HCT116 (cell line): Measurements from ENCODE around the gene SLC25A44. TPM values are rescaled to one million over a fixed set of nuclear protein-coding genes. Genes with fewer than 3 reads are reported as not detected.

Experiments used
- ATAC-seq: fragments of 200-7000 bp; cut with Tn5 transposase; 2 replicates; pipeline ENCODE4 v1.9.1; 2020; ENCODE audit warnings: mild to moderate bottlenecking, moderate library complexity
- BruUV-seq: library from RNA; stranded (reverse); fragments of 400-500 nt; replicated peaks from 2 replicates; lab custom pipeline; 2021; lab: Mats Ljungman, UMichigan
- CTCF ChIA-PET: fragments of 300-600 bp; sonication (Branson Sonifier 250); formaldehyde crosslinking; loops from one replicate; lab custom pipeline; 2021; ENCODE audit warnings: antibody characterized with exemption; lab: Charles Lee
- POLR2A ChIA-PET: fragments of 300-600, 350-600 bp; sonication (Branson Sonifier 250); formaldehyde crosslinking; loops from one replicate; lab custom pipeline; 2021; ENCODE audit warnings: antibody characterized with exemption; lab: Charles Lee
- RAD21 ChIA-PET, 2 experiments: fragments of 300-600 bp; sonication (Branson Sonifier 250); formaldehyde crosslinking; loops; one replicate each; lab custom pipeline; 2023; ENCODE audit warnings: low total read pairs in 2 of 2; ENCODE audit not compliant: uncharacterized antibody in 2 of 2, unreplicated experiment in 2 of 2, low non-redundant PET in 1 of 2; lab: Charles Lee
- DNase-seq: peaks from one replicate; pipeline ENCODE4 v3.0.0-alpha.2; 2010; ENCODE audit warnings: low read depth, low spot score
- H2AFZ ChIP-seq: fragments of 200-600 bp; shearing (Covaris generic), sonication (generic); 2 replicates; pipeline ENCODE4 v1.6.1; 2017; ENCODE audit warnings: low read depth, mixed run types, mixed read lengths, antibody characterized with exemption, low read length; ENCODE audit not compliant: poor library complexity, severe bottlenecking
- H3K27ac ChIP-seq: 2 replicates; pipeline ENCODE4 v1.5.1; 2012; ENCODE audit warnings: low read depth, low read length
- H3K27me3 ChIP-seq: fragments of 200-600 bp; sonication (generic); 2 replicates; pipeline ENCODE4 v1.6.1; 2016; ENCODE audit warnings: mixed run types, low read length, mixed read lengths; ENCODE audit not compliant: insufficient read depth
- H3K36me3 ChIP-seq, 2 experiments: fragments of 200-500 bp in 1 of 2; fragments of 200-600 bp in 1 of 2; sonication (Bioruptor generic) in 1 of 2; sonication (generic) in 1 of 2; 2 replicates each; pipeline versions ENCODE4 v1.5.1 to v1.6.1; 2014 to 2016; ENCODE audit warnings: low read length in 2 of 2, inconsistent platforms in 1 of 2, mixed read lengths in 1 of 2, mixed run types in 1 of 2; ENCODE audit not compliant: insufficient read depth in 2 of 2, control insufficient read depth in 1 of 2
- H3K4me1 ChIP-seq, 2 experiments: fragments of 200-600 bp in 1 of 2; sonication (generic) in 1 of 2; 2 replicates each; pipeline versions ENCODE4 v1.5.1 to v1.6.1; 2012 to 2017; ENCODE audit warnings: low read length in 2 of 2, inconsistent platforms in 1 of 2, mild to moderate bottlenecking in 1 of 2, mixed read lengths in 1 of 2, mixed run types in 1 of 2, moderate library complexity in 1 of 2; ENCODE audit not compliant: insufficient read depth in 2 of 2, control insufficient read depth in 1 of 2
- H3K4me2 ChIP-seq: fragments of 200-600 bp; sonication (generic); 2 replicates; pipeline ENCODE4 v1.6.1; 2017; ENCODE audit warnings: mixed run types, low read length, mixed read lengths
- H3K4me3 ChIP-seq, 2 experiments: fragments of 200-600 bp in 1 of 2; sonication (generic) in 1 of 2; replicated peaks in 1 of 2; 2 replicates each; pipeline ENCODE4 v1.5.1; 2011 to 2016; ENCODE audit warnings: low read length in 2 of 2, control low read depth in 1 of 2, low read depth in 1 of 2, mild to moderate bottlenecking in 1 of 2, mixed read lengths in 1 of 2, mixed run types in 1 of 2
- H3K79me2 ChIP-seq: fragments of 200-600 bp; sonication (generic); 2 replicates; pipeline ENCODE4 v1.6.1; 2017; ENCODE audit warnings: mild to moderate bottlenecking, mixed run types, low read length, moderate library complexity, mixed read lengths; ENCODE audit not compliant: insufficient read depth
- H3K9ac ChIP-seq: fragments of 200-600 bp; sonication (generic); 2 replicates; pipeline ENCODE4 v1.6.1; 2016; ENCODE audit warnings: low read length, mixed read lengths
- H3K9me2 ChIP-seq: fragments of 200-600 bp; sonication (generic), shearing (Covaris generic); 2 replicates; pipeline ENCODE4 v1.6.1; 2017; ENCODE audit warnings: mixed run types, mild to moderate bottlenecking, moderate library complexity; ENCODE audit not compliant: insufficient read depth
- H3K9me3 ChIP-seq, 2 experiments: fragments of 200-500 bp in 1 of 2; fragments of 200-600 bp in 1 of 2; sonication (Bioruptor generic) in 1 of 2; sonication (generic) in 1 of 2; 2 replicates each; pipeline ENCODE4 v1.6.1; 2014 to 2017; ENCODE audit warnings: low read length in 2 of 2, mixed read lengths in 2 of 2, inconsistent platforms in 1 of 2, low read depth in 1 of 2, mild to moderate bottlenecking in 1 of 2, mixed run types in 1 of 2, moderate library complexity in 1 of 2; ENCODE audit not compliant: control insufficient read depth in 1 of 2, insufficient read depth in 1 of 2
- H4K20me1 ChIP-seq: fragments of 200-600 bp; sonication (generic), shearing (Covaris generic); 2 replicates; pipeline ENCODE4 v1.6.1; 2017; ENCODE audit warnings: mixed run types, mild to moderate bottlenecking, moderate library complexity; ENCODE audit not compliant: insufficient read depth
- ATF3 ChIP-seq: IDR thresholded peaks from 2 replicates; pipeline ENCODE4 v1.6.1; 2012
- EGR1 ChIP-seq: IDR thresholded peaks from 2 replicates; pipeline ENCODE4 v1.6.1; 2012; ENCODE audit warnings: low read depth
- ELF1 ChIP-seq: IDR thresholded peaks from 2 replicates; pipeline ENCODE4 v1.6.1; 2012; ENCODE audit warnings: low read depth, borderline replicate concordance
- EZH2phosphoT487 ChIP-seq: fragments of 200-600 bp; IDR thresholded peaks from 2 replicates; pipeline ENCODE4 v1.6.1; 2018; ENCODE audit warnings: antibody characterized with exemption, borderline replicate concordance
- MAX ChIP-seq: IDR thresholded peaks from 2 replicates; pipeline ENCODE4 v1.6.1; 2012
- POLR2A ChIP-seq: IDR thresholded peaks from 2 replicates; pipeline ENCODE4 v1.7.0; 2011; ENCODE audit warnings: borderline replicate concordance; ENCODE audit not compliant: insufficient read depth, insufficient read length; ENCODE audit errors: extremely low read depth
- POLR2AphosphoS5 ChIP-seq: IDR thresholded peaks from 2 replicates; pipeline ENCODE4 v1.6.1; 2011; ENCODE audit warnings: mild to moderate bottlenecking, low read depth, low read length, moderate library complexity
- SIN3A ChIP-seq: IDR thresholded peaks from 2 replicates; pipeline ENCODE4 v1.6.1; 2012; ENCODE audit warnings: low read depth
- SP1 ChIP-seq: IDR thresholded peaks from 2 replicates; pipeline ENCODE4 v1.6.1; 2012; ENCODE audit warnings: low read depth
- TCF7L2 ChIP-seq: IDR thresholded peaks from 2 replicates; pipeline ENCODE4 v1.7.0; 2011; ENCODE audit warnings: borderline replicate concordance, inconsistent platforms; ENCODE audit not compliant: insufficient read depth, insufficient read length; ENCODE audit errors: extremely low read depth
- YY1 ChIP-seq: IDR thresholded peaks from 2 replicates; pipeline ENCODE4 v1.6.1; 2011; ENCODE audit warnings: low read length, low read depth, moderate library complexity, mild to moderate bottlenecking; ENCODE audit not compliant: insufficient replicate concordance; ENCODE audit errors: extremely low read depth
- ZBTB33 ChIP-seq: IDR thresholded peaks from 2 replicates; pipeline ENCODE4 v1.6.1; 2011; ENCODE audit warnings: mild to moderate bottlenecking, low read length, moderate library complexity; ENCODE audit not compliant: insufficient replicate concordance; ENCODE audit errors: extremely low read depth
- ZNF274 ChIP-seq: fragments of 200-500 bp; sonication (Bioruptor generic); IDR thresholded peaks from 2 replicates; pipeline ENCODE4 v1.6.1; 2014; ENCODE audit warnings: mild to moderate bottlenecking, low read depth, low read length, inconsistent platforms
- intact Hi-C: fragments of 100-400 bp; cut with micrococcal nuclease; formaldehyde crosslinking; loops from 2 replicates; pipeline ENCODE4 v1.10.0; 2022
- total RNA-seq: library from RNA; stranded (reverse); gene quantifications from one replicate; pipeline ENCODE4 v1.2.1, GENCODE V29; 2021; ENCODE audit not compliant: unreplicated experiment

The SLC25A44 gene
- total RNA-seq, 1 experiment from 2014 or later: 17.5 TPM

- H3K4me2 ChIP-seq: peak within 1 kb of the TSS; percentile 99
- intact Hi-C loops: no loop called here
- H3K4me1 ChIP-seq: peaks cover 10 to 21% of the 10 kb centered on the region in 2 experiments
- ChIA-PET RAD21 (interaction anchor here in 1 of 2 experiments (0.6 to 0.7 kb wide), 2 partner anchors 67 to 250 kb away, joined by 3 to 4 read pairs; no protein-coding TSS in a partner anchor), CTCF (interaction anchor here (0.8 to 3.1 kb wide), 8 partner anchors 11 to 130 kb away, joined by 3 to 45 read pairs (median 3); partner anchors contain the start of genes MEX3A and SLC25A44), POLR2A (interaction anchor here (0.6 to 2.6 kb wide), 15 partner anchors 9 to 321 kb away, joined by 3 to 25 read pairs (median 4); partner anchors contain the start of genes SLC25A44 and SMG5)
- no peaks in the 10 kb centered on the region for H4K20me1 ChIP-seq
- no peak for TF ChIP-seq EZH2phosphoT487
- TF ChIP-seq POLR2A: peak; percentile 78
- peak; percentile 74 for TF ChIP-seq MAX
- no peak for TF ChIP-seq ZNF274
- no peak for TF ChIP-seq ATF3
- TF ChIP-seq ZBTB33: peak; percentile 94
- TF ChIP-seq ELF1: no peak
- TF ChIP-seq EGR1: peak; percentile 93
- peak; percentile 75 for TF ChIP-seq SIN3A
- TF ChIP-seq POLR2AphosphoS5: peak; percentile 87
- no peak for TF ChIP-seq TCF7L2
- TF ChIP-seq YY1: peak; percentile 90
- TF ChIP-seq SP1: peak; percentile 94
- peak within 1 kb of the TSS; percentile 75 for H3K27ac ChIP-seq
- H3K9ac ChIP-seq: peak within 1 kb of the TSS; percentile 94
- peaks cover 31% of the 10 kb centered on the region for H3K79me2 ChIP-seq
- peaks cover 0 to 3% of the 10 kb centered on the region in 2 experiments; a peak in 1 of 4 replicates for H3K36me3 ChIP-seq
- H3K27me3 ChIP-seq: no peaks in the 10 kb centered on the region
- peak within 1 kb of the TSS; percentile 59 for H2AFZ ChIP-seq
- peak; percentile 91 for DNase-seq
- ATAC-seq: peak; percentile 95
- H3K4me3 ChIP-seq: peak within 1 kb of the TSS; percentile 85 to 96
- H3K9me2 ChIP-seq: no peaks in the 10 kb centered on the region
- H3K9me3 ChIP-seq: no peaks in the 10 kb centered on the region
- TSS peak; percentile 85 for BruUV-seq
Measured at GRCh38 chr1:156212833-156213643, 19.1 kb downstream of the SLC25A44 start, which contains the start of gene PMF1. PMF1 (plus strand) TSS chr1:156213007; CDS start chr1:156213016, 9 bp downstream.
